Measurements from ENCODE around the gene LIPJ.
A peak's percentile ranks its signal among the peaks of the same experiment; 100 is the strongest.

The LIPJ gene

DNA sequence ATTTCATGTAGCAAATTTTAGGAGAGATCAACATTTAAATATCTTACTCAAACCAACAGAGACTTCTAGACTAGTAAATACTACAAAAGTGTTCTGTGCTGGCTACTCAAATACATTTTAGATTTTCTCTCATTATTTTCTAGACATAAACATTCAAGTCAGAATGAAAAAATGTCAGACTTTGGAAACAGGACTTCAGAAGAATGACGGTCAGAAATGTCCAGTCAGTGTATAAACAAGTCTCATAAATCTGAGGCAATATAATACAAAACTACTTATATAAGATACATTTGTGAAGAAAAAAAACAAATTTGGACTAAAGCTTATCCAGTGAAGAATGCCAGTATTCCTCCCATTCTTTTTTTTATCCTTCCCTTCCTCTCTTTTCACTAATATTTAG is 29.3 kb upstream of the LIPJ start:
- peak in 1 of 2 donors; percentile 50 for DNase-seq (ENCODE audit: low read depth in 2 of 2)
- TF ChIP-seq, protein P1, sequence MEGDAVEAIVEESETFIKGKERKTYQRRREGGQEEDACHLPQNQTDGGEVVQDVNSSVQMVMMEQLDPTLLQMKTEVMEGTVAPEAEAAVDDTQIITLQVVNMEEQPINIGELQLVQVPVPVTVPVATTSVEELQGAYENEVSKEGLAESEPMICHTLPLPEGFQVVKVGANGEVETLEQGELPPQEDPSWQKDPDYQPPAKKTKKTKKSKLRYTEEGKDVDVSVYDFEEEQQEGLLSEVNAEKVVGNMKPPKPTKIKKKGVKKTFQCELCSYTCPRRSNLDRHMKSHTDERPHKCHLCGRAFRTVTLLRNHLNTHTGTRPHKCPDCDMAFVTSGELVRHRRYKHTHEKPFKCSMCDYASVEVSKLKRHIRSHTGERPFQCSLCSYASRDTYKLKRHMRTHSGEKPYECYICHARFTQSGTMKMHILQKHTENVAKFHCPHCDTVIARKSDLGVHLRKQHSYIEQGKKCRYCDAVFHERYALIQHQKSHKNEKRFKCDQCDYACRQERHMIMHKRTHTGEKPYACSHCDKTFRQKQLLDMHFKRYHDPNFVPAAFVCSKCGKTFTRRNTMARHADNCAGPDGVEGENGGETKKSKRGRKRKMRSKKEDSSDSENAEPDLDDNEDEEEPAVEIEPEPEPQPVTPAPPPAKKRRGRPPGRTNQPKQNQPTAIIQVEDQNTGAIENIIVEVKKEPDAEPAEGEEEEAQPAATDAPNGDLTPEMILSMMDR (IDR thresholded peaks at IDR 0.05; ENCODE audit: low read depth, low read length): no peak
- H3K4me3 ChIP-seq (replicated peaks in 1 of 2; ENCODE audit: low read depth in 2 of 2, low read length in 2 of 2): no peak overlapping the region

DNA sequence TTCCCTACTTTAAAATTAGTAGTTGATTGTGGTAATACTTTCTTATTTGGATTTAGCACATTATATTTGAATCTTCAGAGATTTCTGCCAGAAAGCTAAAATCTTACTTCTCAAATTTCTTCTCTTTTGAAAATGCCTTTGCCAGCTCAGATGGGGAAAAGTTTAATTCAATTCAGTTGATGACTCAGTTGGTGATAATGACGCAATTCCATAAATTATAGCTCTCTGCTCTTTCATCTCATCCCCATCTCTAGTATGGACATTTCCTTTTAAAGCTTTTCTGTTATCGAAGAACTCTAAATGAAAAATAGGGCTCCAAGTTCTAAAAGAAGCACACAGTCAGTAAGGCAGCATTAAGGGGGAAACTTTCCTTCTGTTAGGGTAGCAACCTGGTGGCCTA is 28.9 kb upstream of the LIPJ start:
- peak; percentile 57 to 63 for DNase-seq (ENCODE audit: low read depth in 2 of 2)
- H3K4me3 ChIP-seq (replicated peaks in 1 of 2; ENCODE audit: low read depth in 2 of 2, low read length in 2 of 2): no peak overlapping the region
- TF ChIP-seq, protein P1 (IDR thresholded peaks at IDR 0.05; ENCODE audit: low read depth, low read length): no peak

DNA sequence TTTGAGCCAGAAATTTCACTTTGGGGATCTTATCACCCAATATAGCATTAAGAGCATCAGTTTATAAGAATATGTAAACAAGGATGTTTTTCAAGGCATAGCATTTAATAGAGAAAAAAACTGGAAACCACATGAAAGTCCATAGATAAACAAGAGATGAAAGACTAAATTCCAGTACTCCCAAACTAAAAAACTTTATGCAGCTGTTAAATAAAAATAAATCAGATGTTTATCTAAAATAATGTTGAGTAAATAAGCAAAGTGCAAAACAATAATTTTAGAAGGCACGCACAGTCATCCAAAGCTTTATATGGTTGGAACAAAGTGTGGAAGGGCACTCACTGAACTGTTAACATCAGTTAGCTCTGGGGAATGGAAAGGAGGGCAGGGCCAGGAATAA is 24.4 kb upstream of the LIPJ start:
- no peak for DNase-seq (ENCODE audit: low read depth in 2 of 2)
- H3K4me3 ChIP-seq (replicated peaks in 1 of 2; ENCODE audit: low read depth in 2 of 2, low read length in 2 of 2): no peak overlapping the region
- TF ChIP-seq, protein P1 (IDR thresholded peaks at IDR 0.05; ENCODE audit: low read depth, low read length): no peak

DNA sequence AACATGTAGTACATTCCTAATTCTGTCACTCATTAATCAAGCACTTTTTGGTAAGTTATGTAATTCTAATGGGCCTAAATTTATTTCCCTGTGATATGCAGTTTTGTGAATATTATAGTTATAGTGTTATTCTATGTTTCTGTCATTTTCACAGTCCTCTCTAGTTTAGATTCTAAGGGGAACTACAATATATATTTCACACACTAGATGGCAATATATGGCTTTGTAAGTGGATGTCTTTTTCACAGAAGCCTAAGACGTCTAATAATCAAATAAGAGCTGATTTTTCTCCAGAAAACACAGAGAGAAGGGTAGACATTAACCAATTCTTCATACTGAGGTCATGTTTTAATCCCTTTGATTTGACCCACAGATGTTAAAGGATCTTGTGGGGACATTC is 21.5 kb upstream of the LIPJ start:
- H3K4me3 ChIP-seq (replicated peaks in 1 of 2; ENCODE audit: low read depth in 2 of 2, low read length in 2 of 2): no peak overlapping the region
- TF ChIP-seq, protein P1 (IDR thresholded peaks at IDR 0.05; ENCODE audit: low read depth, low read length): peak; percentile 44
- DNase-seq (ENCODE audit: low read depth in 2 of 2): peak; percentile 71 to 76

DNA sequence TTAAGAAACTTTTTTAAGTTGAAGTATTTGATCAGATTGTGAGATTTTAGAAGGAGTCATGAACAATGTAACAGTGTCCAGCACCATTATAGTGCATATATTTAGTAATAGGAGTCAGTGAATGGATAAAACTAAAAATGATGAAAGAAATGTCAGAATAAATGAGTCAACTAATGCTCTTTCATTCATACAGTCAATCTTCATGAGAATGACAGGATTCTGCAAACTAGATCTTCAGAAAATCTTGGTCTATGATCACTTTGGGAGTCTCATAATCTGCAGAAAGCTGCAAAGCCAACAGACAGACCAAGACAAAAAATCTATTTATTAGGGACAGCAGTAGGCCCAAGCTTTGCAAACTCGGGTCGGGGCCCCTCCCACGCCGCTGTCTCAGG is 4.2 kb upstream of the LIPJ start:
- H3K4me3 ChIP-seq (replicated peaks in 1 of 2; ENCODE audit: low read depth in 2 of 2, low read length in 2 of 2): peak overlapping the region in 1 of 2 donors; percentile 53
- TF ChIP-seq, protein P1 (IDR thresholded peaks at IDR 0.05; ENCODE audit: low read depth, low read length): no peak
- peak in 1 of 2 donors; percentile 6 for DNase-seq (ENCODE audit: low read depth in 2 of 2)

DNA sequence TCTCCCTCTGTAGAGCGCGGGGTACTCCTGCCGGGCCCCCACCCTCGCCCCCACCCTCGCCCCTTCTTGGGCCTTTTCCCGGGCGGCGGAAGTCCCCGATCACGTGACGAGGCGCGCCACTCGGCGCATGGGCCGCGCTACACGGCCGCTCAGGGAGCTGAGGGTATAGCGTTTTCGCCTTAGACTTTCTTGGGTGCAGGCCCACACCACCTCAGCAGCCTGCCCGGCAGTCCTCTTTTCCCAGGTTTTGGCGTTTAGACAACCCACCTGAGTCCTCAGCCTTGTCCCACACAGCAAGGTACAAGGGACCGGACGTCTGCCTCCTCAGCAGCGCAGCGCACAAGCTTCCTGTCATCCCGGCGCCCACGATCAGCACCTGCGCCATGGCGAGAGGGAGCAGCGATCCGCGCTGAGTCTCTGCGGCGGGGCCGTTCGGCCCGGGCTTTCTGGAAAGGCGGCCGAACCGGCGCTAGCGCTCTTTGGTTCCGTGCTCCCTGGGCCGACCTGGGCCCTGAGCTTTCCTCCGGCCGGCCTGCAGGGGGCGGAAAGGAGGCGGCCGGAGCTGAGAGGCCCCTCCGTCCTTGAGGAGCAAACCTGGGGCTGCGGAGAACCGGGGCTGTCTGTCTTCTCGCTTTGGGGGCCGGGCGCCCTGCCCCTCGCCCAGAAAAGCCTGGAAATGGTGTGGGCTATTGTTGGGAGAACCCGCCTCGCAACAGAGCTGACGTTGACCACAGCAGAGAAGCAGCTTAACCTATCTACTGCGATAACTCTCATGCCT is 3.6 kb upstream of the LIPJ start, which contains the start of gene RNLS:
TSS of gene RNLS (minus strand) at position 513 of the 778 bp plus-strand sequence.
- H3K4me3 ChIP-seq (replicated peaks in 1 of 2; ENCODE audit: low read depth in 2 of 2, low read length in 2 of 2): peak within 1 kb of the TSS; percentile 47 to 53
- TF ChIP-seq, protein P1 (IDR thresholded peaks at IDR 0.05; ENCODE audit: low read depth, low read length): peak; percentile 80
- peak; percentile 62 to 64 for DNase-seq (ENCODE audit: low read depth in 2 of 2)
